NCI-H2029 (cell line): Measurements from ENCODE around the gene PRPF19.
A peak's percentile ranks its signal among the peaks of the same experiment; 100 is the strongest.

Experiments
- DNase-seq: peaks from one replicate; lab custom pipeline; 2025; lab: John Stamatoyannopoulos, UW

PRPF19 gene

DNA sequence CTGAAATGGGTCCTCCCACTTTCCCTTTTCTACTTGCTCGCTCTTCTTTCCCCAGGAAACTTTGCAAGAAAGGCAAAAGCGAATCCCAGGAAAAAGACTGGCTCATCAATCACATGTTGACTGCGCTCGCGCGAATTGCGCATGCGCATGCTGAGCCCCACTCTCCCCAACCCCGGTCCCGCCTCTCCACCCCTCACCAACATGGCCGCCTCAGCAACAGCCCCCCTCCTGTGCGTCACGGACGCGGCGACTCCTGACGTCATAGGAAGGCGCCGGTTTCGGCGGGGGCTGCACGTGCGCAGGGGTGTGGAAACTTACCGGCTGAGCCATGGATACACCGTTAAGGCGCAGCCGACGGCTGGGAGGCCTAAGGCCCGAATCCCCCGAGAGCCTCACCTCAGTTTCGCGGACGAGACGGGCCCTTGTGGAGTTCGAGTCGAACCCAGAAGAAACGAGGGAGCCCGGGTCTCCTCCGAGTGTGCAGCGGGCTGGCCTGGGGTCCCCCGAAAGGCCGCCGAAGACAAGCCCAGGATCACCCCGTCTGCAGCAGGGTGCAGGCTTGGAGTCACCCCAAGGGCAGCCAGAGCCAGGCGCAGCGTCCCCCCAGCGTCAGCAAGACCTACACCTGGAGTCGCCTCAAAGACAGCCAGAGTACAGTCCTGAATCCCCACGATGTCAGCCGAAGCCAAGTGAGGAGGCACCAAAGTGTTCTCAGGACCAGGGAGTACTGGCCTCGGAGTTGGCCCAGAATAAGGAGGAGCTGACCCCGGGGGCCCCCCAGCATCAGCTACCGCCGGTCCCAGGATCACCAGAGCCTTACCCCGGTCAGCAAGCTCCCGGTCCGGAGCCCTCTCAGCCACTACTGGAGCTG, 64.4 kb downstream of the PRPF19 start, which contains the start of gene CCDC86:
CCDC86 (plus strand) TSS at position 317 of the 871 bp plus-strand sequence; CDS start at position 329, 12 bp downstream.
- DNase-seq, result peak; percentile 91
